Activated naive CD4-positive, alpha-beta T cell treated with anti-CD3 and anti-CD28 coated beads for 36 hours (primary cell): ENCODE measurements around the gene MAD1L1. TPM values are rescaled to one million over a fixed set of nuclear protein-coding genes. Genes with fewer than 3 reads are reported as not detected.

Source experiments
- CTCF ChIA-PET: fragments of 350-600 bp; sonication (Branson Sonifier 250); formaldehyde crosslinking; loops from one replicate; lab custom pipeline; 2021; ENCODE audit warnings: antibody characterized with exemption; lab: Charles Lee
- DNase-seq: peaks from one replicate; pipeline ENCODE4 v3.0.0-alpha.2; 2020
- H3K27ac Mint-ChIP-seq: one replicate; pipeline ENCODE4 v1.8.0; 2021; ENCODE audit warnings: mild to moderate bottlenecking, mixed read lengths
- H3K27me3 Mint-ChIP-seq: one replicate; pipeline ENCODE4 v1.8.0; 2021; ENCODE audit warnings: low read depth, mixed read lengths
- H3K36me3 Mint-ChIP-seq: one replicate; pipeline ENCODE4 v1.8.0; 2021; ENCODE audit warnings: low read depth, mixed read lengths
- H3K4me1 Mint-ChIP-seq: one replicate; pipeline ENCODE4 v1.8.0; 2021; ENCODE audit warnings: low read depth, mixed read lengths
- H3K4me3 Mint-ChIP-seq: one replicate; pipeline ENCODE4 v1.8.0; 2021; ENCODE audit warnings: mild to moderate bottlenecking, moderate library complexity, mixed read lengths
- H3K9me3 Mint-ChIP-seq: one replicate; pipeline ENCODE4 v1.8.0; 2021; ENCODE audit warnings: mixed read lengths
- intact Hi-C: fragments of 100-400 bp; cut with micrococcal nuclease; formaldehyde crosslinking; loops from one replicate; pipeline ENCODE4 v1.15.1; 2023
- total RNA-seq, 2 experiments: library from RNA; stranded (reverse); gene quantifications; one replicate each; pipeline ENCODE4 v1.2.3, GENCODE V29; 2021

Gene MAD1L1
- total RNA-seq, 2 experiments from 2014 or later: 37.5 to 40.2 TPM

DNA sequence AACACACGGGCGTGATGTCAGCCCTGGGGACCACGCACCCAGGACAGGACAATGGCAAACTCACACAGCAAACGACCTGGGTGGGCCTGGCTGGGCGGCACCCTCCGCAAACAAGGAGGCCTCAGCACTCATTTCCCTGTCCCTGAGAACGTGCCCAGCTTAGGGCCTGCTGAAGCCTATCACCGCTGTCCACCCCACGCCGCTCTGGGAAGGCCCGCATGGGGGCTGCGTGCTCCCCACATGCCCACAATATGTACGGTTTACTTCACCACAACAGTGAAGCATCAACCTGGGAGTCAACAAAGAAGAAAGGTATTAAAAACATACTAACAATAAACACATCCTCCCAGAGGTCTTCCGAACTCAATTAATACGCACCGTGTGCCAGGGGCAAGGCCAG is 12.2 kb downstream of the MAD1L1 start:
- DNase-seq: no peak
- Mint-ChIP-seq H3K27ac (no peak overlapping the region), H3K9me3 (no peaks in the 10 kb centered on the region), H3K27me3 (no peaks in the 10 kb centered on the region), H3K4me1 (no peaks in the 10 kb centered on the region), H3K36me3 (peaks cover 23% of the 10 kb centered on the region), H3K4me3 (no peak overlapping the region)
- intact Hi-C loops: no loop called here
- CTCF ChIA-PET: no interaction called here

DNA sequence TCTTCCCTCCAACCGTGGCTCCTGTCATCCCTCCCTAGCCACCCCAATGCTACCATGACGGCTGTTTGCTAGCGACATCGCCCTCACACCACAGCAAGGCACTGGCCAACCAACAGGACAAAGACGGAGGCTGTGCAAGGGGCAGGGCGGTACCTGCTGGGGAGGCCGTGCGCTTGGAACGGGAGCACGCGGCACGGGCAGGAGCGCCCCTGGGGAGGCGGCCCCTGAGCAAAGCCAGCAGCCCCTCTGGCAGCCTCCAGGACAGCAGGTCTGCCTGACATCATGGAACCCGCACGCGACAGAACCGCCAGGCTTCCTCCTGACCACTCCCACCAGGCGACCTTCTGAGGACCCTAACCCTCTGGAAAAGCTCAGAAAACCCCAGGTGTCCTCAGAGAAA is 12.7 kb downstream of the MAD1L1 start:
- no peaks in the 10 kb centered on the region for H3K4me1 Mint-ChIP-seq
- no peaks in the 10 kb centered on the region for H3K27me3 Mint-ChIP-seq
- CTCF ChIA-PET: no interaction called here
- peaks cover 25% of the 10 kb centered on the region for H3K36me3 Mint-ChIP-seq
- H3K4me3 Mint-ChIP-seq: no peak overlapping the region
- H3K27ac Mint-ChIP-seq: no peak overlapping the region
- no peaks in the 10 kb centered on the region for H3K9me3 Mint-ChIP-seq
- DNase-seq: no peak
- intact Hi-C loops: no loop called here

DNA sequence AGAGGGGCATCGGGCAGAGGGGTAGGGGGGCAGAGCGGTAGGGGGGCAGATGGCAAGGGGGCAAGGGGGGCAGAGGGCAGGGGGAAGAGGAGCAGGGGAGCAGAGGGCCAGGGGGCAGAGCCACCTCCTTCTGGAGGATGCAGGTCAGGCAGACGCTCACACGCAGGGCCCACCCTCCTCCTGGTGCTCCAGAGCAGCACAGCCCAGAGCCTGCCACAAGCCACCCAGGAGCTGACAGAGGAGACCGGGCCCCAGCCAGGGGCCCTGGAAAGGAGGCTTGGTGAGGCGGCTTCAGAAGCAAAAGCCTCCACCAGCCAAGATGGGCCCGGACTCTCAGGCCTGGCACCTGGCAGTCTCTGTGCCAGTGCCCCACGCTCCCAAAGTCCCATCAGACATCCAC is 13.1 kb downstream of the MAD1L1 start:
- intact Hi-C loops: no loop called here
- Mint-ChIP-seq H3K27me3 (no peaks in the 10 kb centered on the region), H3K27ac (no peak overlapping the region), H3K4me1 (no peaks in the 10 kb centered on the region), H3K4me3 (no peak overlapping the region), H3K36me3 (peaks cover 25% of the 10 kb centered on the region), H3K9me3 (no peaks in the 10 kb centered on the region)
- no peak for DNase-seq
- CTCF ChIA-PET: no interaction called here

DNA sequence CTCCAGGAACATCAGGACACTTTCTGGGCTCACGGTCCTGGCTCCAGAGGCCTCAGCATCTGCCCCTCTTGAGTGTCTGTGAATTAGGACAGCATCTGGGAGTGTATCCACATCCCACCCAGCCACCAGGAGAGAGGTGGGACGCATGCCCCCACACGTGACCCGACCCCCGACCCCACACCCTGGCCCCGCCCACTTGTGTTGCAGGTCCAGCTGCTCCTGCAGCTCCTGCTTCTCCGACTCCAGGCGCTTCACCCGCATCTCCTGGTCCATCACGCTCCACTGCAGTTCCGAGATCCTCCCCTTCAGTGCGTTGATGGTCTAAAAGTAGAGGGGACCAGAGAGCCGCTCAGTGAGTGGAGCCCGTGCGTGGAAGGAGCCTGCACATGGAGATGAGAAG is 13.6 kb downstream of the MAD1L1 start:
- no peak for DNase-seq
- Mint-ChIP-seq H3K9me3 (no peaks in the 10 kb centered on the region), H3K36me3 (peaks cover 23% of the 10 kb centered on the region), H3K4me3 (no peak overlapping the region), H3K27me3 (no peaks in the 10 kb centered on the region), H3K4me1 (no peaks in the 10 kb centered on the region), H3K27ac (no peak overlapping the region)
- CTCF ChIA-PET: no interaction called here
- intact Hi-C loops: no loop called here

DNA sequence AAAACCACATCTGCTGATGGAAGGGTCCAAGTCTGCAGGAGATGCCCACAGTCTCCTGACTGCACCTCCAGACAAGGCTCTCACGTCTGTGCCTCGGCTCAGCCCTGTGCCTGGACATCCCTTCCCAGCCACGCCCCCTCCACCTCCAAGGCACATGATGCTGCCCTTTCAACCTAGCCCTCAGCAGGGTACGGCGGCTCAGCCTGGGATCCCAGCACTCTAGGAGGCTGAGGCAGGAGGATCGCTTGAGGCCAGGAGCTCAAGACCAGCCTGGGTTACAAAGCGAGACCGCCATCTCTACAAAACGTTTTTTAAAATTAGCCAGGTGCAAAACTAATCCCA is 14.3 kb downstream of the MAD1L1 start:
- Mint-ChIP-seq H3K27me3 (no peaks in the 10 kb centered on the region), H3K36me3 (peaks cover 27% of the 10 kb centered on the region), H3K4me3 (no peak overlapping the region), H3K27ac (no peak overlapping the region), H3K4me1 (no peaks in the 10 kb centered on the region), H3K9me3 (no peaks in the 10 kb centered on the region)
- intact Hi-C loops: no loop called here
- CTCF ChIA-PET: no interaction called here
- DNase-seq: no peak

DNA sequence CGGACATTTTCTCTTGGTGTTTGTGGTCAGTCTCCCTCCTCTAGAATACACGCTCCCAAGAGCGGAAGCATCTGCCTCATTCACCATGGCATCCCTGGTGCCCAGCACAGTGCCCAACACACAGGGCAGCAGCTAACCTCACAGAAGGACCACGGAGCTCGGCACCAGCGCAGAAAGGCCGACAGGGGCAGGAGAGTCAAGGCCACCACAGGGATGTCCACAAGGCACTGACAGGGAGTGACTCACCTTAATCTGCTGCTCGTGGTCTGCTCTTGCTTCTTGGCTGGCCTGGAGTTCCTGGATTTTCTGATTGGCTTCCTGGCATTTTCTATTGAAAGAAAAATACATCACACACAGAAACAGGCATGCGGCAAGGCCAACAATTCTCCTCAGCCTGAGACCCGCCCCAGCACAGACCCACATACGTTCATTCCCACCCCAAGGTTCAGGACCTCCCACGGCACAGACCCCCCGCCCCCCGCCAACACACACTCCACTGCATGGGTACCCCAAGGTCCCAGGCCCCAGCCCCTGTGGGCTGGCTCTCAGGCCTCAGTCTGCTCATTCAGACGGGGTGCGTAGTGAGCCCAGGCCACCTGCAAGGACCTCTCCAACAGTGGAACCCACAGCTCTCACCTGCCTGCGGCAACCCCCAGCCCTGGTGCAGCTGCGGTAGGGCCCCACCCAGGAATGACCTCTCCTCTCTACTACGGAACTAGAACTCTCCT is 14.9 kb downstream of the MAD1L1 start:
- H3K27me3 Mint-ChIP-seq: no peaks in the 10 kb centered on the region
- no peak for DNase-seq
- H3K4me1 Mint-ChIP-seq: no peaks in the 10 kb centered on the region
- H3K4me3 Mint-ChIP-seq: no peak overlapping the region
- intact Hi-C loops: no loop called here
- no peaks in the 10 kb centered on the region for H3K9me3 Mint-ChIP-seq
- CTCF ChIA-PET: no interaction called here
- H3K27ac Mint-ChIP-seq: no peak overlapping the region
- H3K36me3 Mint-ChIP-seq: peaks cover 27% of the 10 kb centered on the region

DNA sequence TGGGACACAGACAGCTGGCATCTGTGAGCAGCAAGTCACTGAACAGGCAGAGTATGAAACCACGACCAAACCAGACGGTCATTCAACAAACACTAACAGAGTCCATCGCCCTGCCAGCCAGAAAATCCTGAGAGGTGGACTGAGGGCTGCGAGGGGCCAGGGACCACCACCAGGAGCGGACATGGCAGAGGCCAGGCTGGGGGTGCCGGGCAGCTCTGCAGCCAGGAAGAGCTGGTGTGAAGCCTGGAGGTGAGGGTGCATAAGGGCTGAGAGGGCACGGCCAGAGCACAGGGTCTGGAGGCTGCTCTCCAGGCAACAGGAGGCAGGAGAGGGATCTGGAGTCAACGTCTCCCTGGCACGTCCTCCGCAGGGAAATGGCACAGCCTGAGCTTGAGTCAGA is 15.5 kb downstream of the MAD1L1 start:
- H3K36me3 Mint-ChIP-seq: peaks cover 32% of the 10 kb centered on the region
- DNase-seq: no peak
- no peaks in the 10 kb centered on the region for H3K27me3 Mint-ChIP-seq
- H3K4me1 Mint-ChIP-seq: no peaks in the 10 kb centered on the region
- CTCF ChIA-PET: no interaction called here
- no peak overlapping the region for H3K4me3 Mint-ChIP-seq
- intact Hi-C loops: no loop called here
- H3K9me3 Mint-ChIP-seq: no peaks in the 10 kb centered on the region
- no peak overlapping the region for H3K27ac Mint-ChIP-seq

DNA sequence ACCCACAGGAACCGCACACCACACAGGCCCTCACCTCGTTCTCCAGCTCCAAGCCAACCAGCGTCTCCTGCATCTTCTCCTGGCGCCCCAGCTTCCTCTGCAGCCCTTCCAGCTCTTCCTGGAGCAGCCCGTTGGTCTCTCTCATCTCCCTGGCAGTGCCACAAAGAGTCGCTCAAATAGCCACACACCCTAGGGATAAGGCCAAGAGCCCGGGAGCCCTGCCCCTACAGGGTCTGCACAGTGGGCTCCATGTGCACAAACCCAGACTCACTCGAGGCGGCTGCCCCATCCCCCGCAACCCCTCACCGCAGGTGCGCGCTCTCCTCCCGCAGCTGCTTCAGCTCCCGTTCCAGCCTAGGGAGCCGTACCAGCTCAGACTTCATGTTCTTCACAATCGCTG is 16.9 kb downstream of the MAD1L1 start:
- H3K27me3 Mint-ChIP-seq: no peaks in the 10 kb centered on the region
- CTCF ChIA-PET: no interaction called here
- no peak for DNase-seq
- H3K36me3 Mint-ChIP-seq: peaks cover 41% of the 10 kb centered on the region
- no peaks in the 10 kb centered on the region for H3K9me3 Mint-ChIP-seq
- H3K4me1 Mint-ChIP-seq: no peaks in the 10 kb centered on the region
- H3K4me3 Mint-ChIP-seq: no peak overlapping the region
- intact Hi-C loops: no loop called here
- H3K27ac Mint-ChIP-seq: no peak overlapping the region

DNA sequence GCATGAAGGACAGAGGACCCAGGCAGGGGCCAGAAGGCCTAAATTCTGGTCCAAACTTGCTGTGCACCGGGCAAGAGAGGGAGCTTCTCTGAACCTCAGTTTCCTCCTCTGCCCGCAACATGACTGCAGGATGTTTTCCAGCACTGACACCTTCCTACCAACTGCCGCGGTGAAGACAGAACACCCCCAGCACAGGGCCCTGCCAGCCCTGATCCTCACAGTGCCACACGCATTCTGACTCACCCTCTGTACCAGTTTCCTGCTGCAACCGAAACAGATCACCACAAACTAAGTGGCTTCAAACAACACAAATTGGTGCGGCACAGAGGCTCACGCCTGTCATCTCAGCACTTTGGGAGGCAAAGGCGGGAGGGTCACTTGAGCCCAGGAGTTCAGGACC is 18.1 kb downstream of the MAD1L1 start:
- CTCF ChIA-PET: no interaction called here
- no peak overlapping the region for H3K27ac Mint-ChIP-seq
- intact Hi-C loops: no loop called here
- no peak overlapping the region for H3K4me3 Mint-ChIP-seq
- H3K36me3 Mint-ChIP-seq: peaks cover 42% of the 10 kb centered on the region
- H3K9me3 Mint-ChIP-seq: no peaks in the 10 kb centered on the region
- no peaks in the 10 kb centered on the region for H3K27me3 Mint-ChIP-seq
- H3K4me1 Mint-ChIP-seq: no peaks in the 10 kb centered on the region
- no peak for DNase-seq

DNA sequence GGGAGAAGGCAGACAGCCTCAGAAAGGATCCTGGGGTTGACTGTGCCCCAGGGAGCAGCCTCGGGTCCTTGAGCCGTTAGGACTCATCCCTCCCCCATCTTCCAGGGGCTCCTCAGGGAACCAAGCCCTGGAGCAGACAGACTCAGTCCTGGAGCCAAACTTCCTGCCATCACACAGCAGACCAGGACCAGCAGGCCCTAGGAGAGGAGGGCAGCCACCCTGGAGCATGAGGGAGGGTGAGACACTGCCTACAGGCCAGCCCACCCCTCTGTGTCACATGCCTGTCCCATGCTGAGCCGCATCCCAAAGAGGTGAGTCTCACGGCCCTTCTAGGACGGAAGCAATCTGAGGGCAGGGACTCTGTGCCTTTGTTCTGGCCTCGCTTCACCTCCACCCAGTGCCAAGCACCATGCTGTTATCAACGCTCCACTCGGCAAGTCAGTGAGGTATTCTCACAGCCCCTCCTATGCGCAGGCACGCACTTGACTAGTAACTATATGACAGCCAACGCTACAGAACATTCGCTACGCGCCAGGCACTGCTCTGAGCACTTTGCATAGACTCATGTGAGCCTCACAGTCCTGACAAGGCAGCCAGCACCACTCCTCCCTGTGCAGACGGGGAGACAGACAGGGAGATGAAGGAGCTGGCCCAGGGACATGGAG is 19.1 kb downstream of the MAD1L1 start:
- intact Hi-C loops: no loop called here
- Mint-ChIP-seq H3K4me3 (no peak overlapping the region), H3K27me3 (no peaks in the 10 kb centered on the region), H3K36me3 (peaks cover 45% of the 10 kb centered on the region), H3K4me1 (no peaks in the 10 kb centered on the region), H3K9me3 (no peaks in the 10 kb centered on the region), H3K27ac (no peak overlapping the region)
- CTCF ChIA-PET: no interaction called here
- no peak for DNase-seq

DNA sequence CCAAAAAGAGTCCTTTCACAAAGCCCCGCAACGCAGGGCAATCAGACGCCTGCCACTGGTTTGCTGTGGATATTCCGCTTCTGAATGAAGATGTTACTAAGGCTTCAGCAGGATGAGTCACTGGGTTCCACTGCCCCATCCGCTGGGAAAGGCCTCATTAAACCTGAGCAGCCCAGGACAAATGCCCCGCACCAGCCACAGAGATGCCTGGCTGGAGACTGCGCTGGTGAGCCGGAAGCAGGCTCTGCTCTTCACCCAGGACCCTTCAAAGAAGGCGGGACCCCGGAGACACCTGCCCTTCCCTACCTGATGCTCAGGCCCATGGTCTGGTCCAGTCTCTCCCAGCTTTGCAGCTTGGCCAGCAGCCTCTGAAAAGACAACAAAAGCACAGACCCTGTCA is 19.8 kb downstream of the MAD1L1 start:
- no peaks in the 10 kb centered on the region for H3K4me1 Mint-ChIP-seq
- no peak overlapping the region for H3K4me3 Mint-ChIP-seq
- H3K36me3 Mint-ChIP-seq: peaks cover 42% of the 10 kb centered on the region
- H3K9me3 Mint-ChIP-seq: no peaks in the 10 kb centered on the region
- H3K27me3 Mint-ChIP-seq: no peaks in the 10 kb centered on the region
- CTCF ChIA-PET: no interaction called here
- no peak for DNase-seq
- H3K27ac Mint-ChIP-seq: no peak overlapping the region
- intact Hi-C loops: no loop called here

DNA sequence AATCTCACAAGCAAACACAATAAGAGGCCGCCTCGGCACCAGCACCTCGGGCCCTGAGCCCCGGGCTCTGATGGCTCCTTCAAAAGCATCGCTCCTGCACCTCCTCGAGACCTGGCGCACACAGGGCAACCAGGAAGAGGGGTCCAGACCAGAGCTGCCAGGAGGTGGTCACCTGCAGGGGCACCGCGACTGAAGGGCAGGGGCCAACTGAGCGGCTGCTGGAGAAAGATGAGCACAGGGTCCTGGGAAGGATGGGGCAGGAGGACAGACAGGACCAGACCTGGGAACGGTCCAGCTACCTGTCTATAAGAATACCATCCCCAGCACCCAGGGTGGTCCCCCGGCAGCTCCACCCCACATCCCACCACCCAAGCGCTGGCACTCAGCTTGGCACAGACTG is 20.8 kb downstream of the MAD1L1 start:
- intact Hi-C loops: no loop called here
- no peak for DNase-seq
- Mint-ChIP-seq H3K27ac (no peak overlapping the region), H3K36me3 (peaks cover 38% of the 10 kb centered on the region), H3K4me3 (no peak overlapping the region), H3K27me3 (no peaks in the 10 kb centered on the region), H3K9me3 (no peaks in the 10 kb centered on the region), H3K4me1 (no peaks in the 10 kb centered on the region)
- CTCF ChIA-PET: no interaction called here

DNA sequence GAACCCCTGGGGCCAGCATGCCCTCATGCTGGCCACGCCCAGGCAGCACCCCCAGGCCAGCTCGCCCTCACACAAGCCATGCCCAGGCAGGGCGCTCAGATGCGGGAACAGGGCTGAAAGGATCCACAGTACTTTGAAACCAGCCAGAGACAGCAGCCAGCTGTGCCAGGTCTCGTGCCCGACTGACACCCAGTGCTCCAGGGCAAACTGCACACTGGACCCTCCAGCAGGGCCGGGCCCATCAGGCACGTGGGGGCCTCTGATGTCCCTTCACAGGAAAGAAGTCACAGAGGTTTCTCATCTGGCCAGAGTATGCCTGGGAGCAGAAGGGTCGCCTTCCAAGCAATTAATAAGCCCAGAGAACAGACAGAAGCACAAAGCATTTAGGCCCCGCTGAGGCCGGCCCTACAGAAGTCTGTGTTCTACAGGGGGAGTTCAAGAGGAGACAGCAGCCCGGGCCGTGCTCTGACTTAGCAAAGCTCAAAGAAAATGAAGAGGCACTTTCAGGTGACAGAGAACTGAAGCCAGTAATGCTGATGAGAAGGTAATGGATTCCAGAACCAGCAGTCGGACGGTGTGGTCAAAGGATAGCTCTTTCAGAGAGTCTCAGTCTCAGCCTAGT is 21.4 kb downstream of the MAD1L1 start:
- DNase-seq: no peak
- intact Hi-C loops: no loop called here
- no peaks in the 10 kb centered on the region for H3K27me3 Mint-ChIP-seq
- H3K36me3 Mint-ChIP-seq: peaks cover 37% of the 10 kb centered on the region
- no peaks in the 10 kb centered on the region for H3K4me1 Mint-ChIP-seq
- H3K27ac Mint-ChIP-seq: no peak overlapping the region
- H3K4me3 Mint-ChIP-seq: no peak overlapping the region
- no peaks in the 10 kb centered on the region for H3K9me3 Mint-ChIP-seq
- CTCF ChIA-PET: no interaction called here
